SK-N-SH (cell line): ENCODE results near the gene CMTM8. TPM values are rescaled to one million over a fixed set of nuclear protein-coding genes. Genes with fewer than 3 reads are reported as not detected.

Experiments used
- CTCF ChIA-PET: fragments of 300-600, 350-600 bp; formaldehyde crosslinking; extraction: SDS; loops from one replicate; lab custom pipeline; 2021; lab: Yijun Ruan, JAX
- POLR2A ChIA-PET: fragments of 350-600 bp; sonication (Branson Sonifier 250); formaldehyde crosslinking; extraction: SDS; loops from one replicate; lab custom pipeline; 2020; ENCODE audit warnings: antibody characterized with exemption, inconsistent platforms; lab: Yijun Ruan, JAX
- DNase-seq: peaks from one replicate; pipeline ENCODE4 v3.0.0; 2012
- H2AFZ ChIP-seq: fragments of 200-600 bp; sonication (generic); 2 replicates; pipeline ENCODE4 v1.8.1; 2016; ENCODE audit warnings: antibody characterized with exemption, mild to moderate bottlenecking, low read depth
- H3F3A ChIP-seq: fragments of 200-600 bp; sonication (generic); replicated peaks from 2 replicates; pipeline ENCODE3; 2016; ENCODE audit warnings: antibody characterized with exemption, mild to moderate bottlenecking; ENCODE audit not compliant: insufficient read depth
- H3K27ac ChIP-seq, 2 experiments: fragments of 200-500 bp in 1 of 2; fragments of 200-600 bp in 1 of 2; sonication (Bioruptor generic) in 1 of 2; sonication (generic), shearing (Covaris generic) in 1 of 2; 2 replicates each; pipeline versions ENCODE4 v1.5.1 to v1.6.1; 2014 to 2016; ENCODE audit warnings: low read depth in 2 of 2, inconsistent platforms in 1 of 2, low read length in 1 of 2, mild to moderate bottlenecking in 1 of 2, mixed read lengths in 1 of 2
- H3K27me3 ChIP-seq: fragments of 200-600 bp; sonication (generic), shearing (Covaris generic); 2 replicates; pipeline ENCODE4 v1.6.1; 2016; ENCODE audit warnings: mixed run types; ENCODE audit not compliant: insufficient read depth
- H3K36me3 ChIP-seq, 2 experiments: fragments of 200-500 bp in 1 of 2; fragments of 200-600 bp in 1 of 2; sonication (Bioruptor generic) in 1 of 2; sonication (generic) in 1 of 2; replicated peaks in 1 of 2; 2 replicates each; pipeline versions ENCODE3 to v1.5.1; 2014 to 2016; ENCODE audit warnings: low read length in 1 of 2, mild to moderate bottlenecking in 1 of 2; ENCODE audit not compliant: insufficient read depth in 2 of 2, control insufficient read depth in 1 of 2
- H3K4me1 ChIP-seq, 2 experiments: fragments of 200-500 bp in 1 of 2; fragments of 200-600 bp in 1 of 2; sonication (Bioruptor generic) in 1 of 2; sonication (generic), shearing (Covaris generic) in 1 of 2; 2 replicates each; pipeline versions ENCODE4 v1.5.1 to v1.6.1; 2014 to 2016; ENCODE audit warnings: low read depth in 1 of 2, low read length in 1 of 2, mixed run types in 1 of 2; ENCODE audit not compliant: insufficient read depth in 2 of 2, control insufficient read depth in 1 of 2
- H3K4me2 ChIP-seq: fragments of 200-600 bp; sonication (generic), shearing (Covaris generic); 2 replicates; pipeline ENCODE4 v1.6.1; 2017; ENCODE audit warnings: mixed run types
- H3K4me3 ChIP-seq, 2 experiments: fragments of 200-500 bp in 1 of 2; fragments of 200-600 bp in 1 of 2; sonication (Bioruptor generic) in 1 of 2; sonication (generic), shearing (Covaris generic) in 1 of 2; 2 replicates each; pipeline versions ENCODE4 v1.5.1 to v1.8.1; 2014 to 2016; ENCODE audit warnings: low read depth in 2 of 2, inconsistent platforms in 1 of 2, low read length in 1 of 2, mild to moderate bottlenecking in 1 of 2, mixed read lengths in 1 of 2, moderate library complexity in 1 of 2
- H3K79me2 ChIP-seq: fragments of 200-600 bp; sonication (generic); 2 replicates; pipeline ENCODE4 v1.8.1; 2017; ENCODE audit warnings: mild to moderate bottlenecking; ENCODE audit not compliant: insufficient read depth
- H3K9ac ChIP-seq: fragments of 200-600 bp; sonication (generic); 2 replicates; pipeline ENCODE4 v1.6.1; 2017; ENCODE audit warnings: mixed run types
- H3K9me2 ChIP-seq: fragments of 200-600 bp; sonication (generic); 2 replicates; pipeline ENCODE4 v1.6.1; 2017; ENCODE audit warnings: mixed run types
- H3K9me3 ChIP-seq: fragments of 200-600 bp; sonication (generic); 2 replicates; pipeline ENCODE4 v1.6.1; 2017; ENCODE audit warnings: mixed run types, mild to moderate bottlenecking, moderate library complexity
- H4K20me1 ChIP-seq: fragments of 200-600 bp; sonication (generic); 2 replicates; pipeline ENCODE4 v1.6.1; 2017; ENCODE audit warnings: mild to moderate bottlenecking, mixed run types; ENCODE audit not compliant: insufficient read depth
- CHD2 ChIP-seq: fragments of 150-350 bp; IDR thresholded peaks from 2 replicates; pipeline ENCODE4 v1.6.1; 2018; ENCODE audit warnings: low read length; ENCODE audit not compliant: partially characterized antibody
- CTCF ChIP-seq: fragments of 200-600 bp; sonication (generic); IDR thresholded peaks from 2 replicates; pipeline ENCODE4 v1.6.1; 2017; ENCODE audit warnings: antibody characterized with exemption, mild to moderate bottlenecking, moderate library complexity
- ELF1 ChIP-seq: IDR thresholded peaks from 2 replicates; pipeline ENCODE4 v1.4.0; 2012
- EP300 ChIP-seq, 2 experiments: IDR thresholded peaks; 2 replicates each; pipeline versions ENCODE4 v1.4.0 to v1.6.1; 2012; ENCODE audit warnings: borderline replicate concordance in 1 of 2, low read depth in 1 of 2, low read length in 1 of 2
- GABPA ChIP-seq: IDR thresholded peaks from 2 replicates; pipeline ENCODE4 v1.4.0; 2012; ENCODE audit warnings: low read depth, mild to moderate bottlenecking
- GATA2 ChIP-seq: sonication (generic); formaldehyde crosslinking; IDR thresholded peaks from 2 replicates; pipeline ENCODE4 v1.5.0; 2020; ENCODE audit warnings: mild to moderate bottlenecking, missing genetic modification reagents
- IRF3 ChIP-seq: fragments of 150-350 bp; IDR thresholded peaks from 2 replicates; pipeline ENCODE4 v1.6.1; 2016; ENCODE audit warnings: mild to moderate bottlenecking, low read depth, low read length
- MAX ChIP-seq: IDR thresholded peaks from 2 replicates; pipeline ENCODE4 v1.4.0; 2012; ENCODE audit warnings: low read depth
- MEF2A ChIP-seq: IDR thresholded peaks from 2 replicates; pipeline ENCODE4 v1.4.0; 2012; ENCODE audit warnings: low read depth, borderline replicate concordance
- NRF1 ChIP-seq: IDR thresholded peaks from 2 replicates; pipeline ENCODE4 v1.6.1; 2012; ENCODE audit warnings: low read depth, mild to moderate bottlenecking, low read length
- PBX3 ChIP-seq: IDR thresholded peaks from 2 replicates; pipeline ENCODE4; 2012
- RAD21 ChIP-seq: IDR thresholded peaks from 2 replicates; pipeline ENCODE4 v1.6.1; 2012; ENCODE audit warnings: mild to moderate bottlenecking, low read length
- RCOR1 ChIP-seq: fragments of 150-350 bp; IDR thresholded peaks from 2 replicates; pipeline ENCODE4 v1.6.1; 2017; ENCODE audit warnings: antibody characterized with exemption, low read length
- REST ChIP-seq: IDR thresholded peaks from 2 replicates; pipeline ENCODE4 v1.6.1; 2012; ENCODE audit warnings: mild to moderate bottlenecking, low read depth, low read length, moderate library complexity
- RXRA ChIP-seq: IDR thresholded peaks from 2 replicates; pipeline ENCODE4 v1.4.0; 2012; ENCODE audit warnings: low read depth, mild to moderate bottlenecking, borderline replicate concordance
- YY1 ChIP-seq: IDR thresholded peaks from 2 replicates; pipeline ENCODE4 v1.4.0; 2012; ENCODE audit warnings: low read depth, mild to moderate bottlenecking
- WGBS: methylation state at CpG from one replicate; pipeline ENCODE4 v1.1.6; 2017; ENCODE audit warnings: low lambda C conversion rate; 5-methylcytosine and 5-hydroxymethylcytosine counted together
- polyA plus RNA-seq, 3 experiments: library from polyadenylated mRNA; depleted of rRNA; stranded (reverse); fragments of >200 nt; gene quantifications; 2 replicates each; pipeline ENCODE4 v1.2.3, GENCODE V29; 2012

CMTM8 gene
- polyA plus RNA-seq, 1 of the 3 experiments (the other 2 are of a cell fraction): 9.7 TPM

- no peak overlapping the region for H3K4me2 ChIP-seq
- 93% methylated on average over 2 of the region's 2 CpGs for WGBS
- H3K9ac ChIP-seq: no peak overlapping the region
- H3K9me2 ChIP-seq: no peaks in the 10 kb centered on the region
- no peaks in the 10 kb centered on the region; the same call in 1 of the 2 replicates for H4K20me1 ChIP-seq
- H3K79me2 ChIP-seq: no peaks in the 10 kb centered on the region; the same call in 1 of the 2 replicates
- CTCF ChIA-PET: interaction anchor here (0.7 to 1.1 kb wide), 3 partner anchors 16 to 224 kb away, joined by 3 to 5 read pairs (median 5); no protein-coding TSS in a partner anchor
- peaks cover 3 to 9% of the 10 kb centered on the region in 2 experiments; a peak in 1 of 4 replicates for H3K4me1 ChIP-seq
- no peak overlapping the region for H3K4me3 ChIP-seq
- H3F3A ChIP-seq: peaks cover 6% of the 10 kb centered on the region
- H3K36me3 ChIP-seq: no peaks in the 10 kb centered on the region
- H3K27me3 ChIP-seq: no peaks in the 10 kb centered on the region
- POLR2A ChIA-PET: interaction anchor here (0.6 kb wide), 1 partner anchor 91 kb away, joined by 3 read pairs; no protein-coding TSS in a partner anchor
- TF ChIP-seq RXRA (no peak), RCOR1 (no peak), MAX (no peak), EP300 (IDR thresholded peaks at IDR 0.05; ENCODE audit: borderline replicate concordance in 1 of 2, low read depth in 1 of 2, low read length in 1 of 2) (no peak), NRF1 (no peak), CHD2 (no peak), GATA2 (CRISPR knock-in tag) (no peak), CTCF (no peak), MEF2A (no peak), YY1 (no peak), ELF1 (no peak), PBX3 (no peak), GABPA (no peak), REST (no peak), IRF3 (no peak), RAD21 (no peak)
- H2AFZ ChIP-seq: no peak overlapping the region
- no peak for DNase-seq
- no peak overlapping the region for H3K27ac ChIP-seq
- no peaks in the 10 kb centered on the region for H3K9me3 ChIP-seq
These were observed 5.0 kb downstream of the CMTM8 start for GRCh38 chr3:32243519-32243918.
